ENCODE results near the gene RITA1. TPM values are rescaled to one million over a fixed set of nuclear protein-coding genes. Genes with fewer than 3 reads are reported as not detected.

The RITA1 gene
- total RNA-seq, 1 experiment from 2014 or later: 71.6 TPM

- ChIA-PET POLR2A (ENCODE audit: unreplicated experiment) (no interaction called here), CTCF (no interaction called here)
- DNase-seq (no peak), ATAC-seq (no peak)
- TF ChIP-seq EZH2phosphoT487 (IDR thresholded peaks at IDR 0.05; ENCODE audit: borderline replicate concordance, low read length) (no peak), CTCF (conservative IDR thresholded peaks at IDR 0.05; ENCODE audit: low read depth, low read length) (no peak), EZH2 (IDR thresholded peaks at IDR 0.05; ENCODE audit: low read length, unreplicated experiment) (no peak)
- Histone ChIP-seq H3K27me3 (ENCODE audit: low read length) (no peaks in the 10 kb centered on the region), H3K9ac (ENCODE audit: low read length) (no peak overlapping the region), H3K4me2 (ENCODE audit: low read length) (no peak overlapping the region), H3K4me3 (ENCODE audit: low read length) (no peak overlapping the region), H3K4me1 (ENCODE audit: insufficient read depth, low read length) (peaks cover 33% of the 10 kb centered on the region), H3F3A (ENCODE audit: low read length, unreplicated experiment) (peaks cover 12% of the 10 kb centered on the region), H3K27ac (ENCODE audit: low read length) (0 out of 2 replicates have a peak overlapping the region, but pooled peaks have one; percentile 96), H3K79me2 (ENCODE audit: low read length) (0 out of 2 replicates have a peak, but pooled peaks cover 10% of the 10 kb centered on the region), H3K9me2 (replicated peaks; ENCODE audit: low read length) (no peaks in the 10 kb centered on the region), H4K20me1 (ENCODE audit: low read length) (no peaks in the 10 kb centered on the region), H2AFZ (ENCODE audit: low read length) (no peak overlapping the region), H3K9me3 (ENCODE audit: low read length) (no peaks in the 10 kb centered on the region), H3K36me3 (ENCODE audit: low read depth, low read length) (no peaks in the 10 kb centered on the region; the same call in 1 of the 2 replicates)
- BruUV-seq (replicated peaks): no TSS peak
- intact Hi-C loops (cut with micrococcal nuclease): no loop called here
These were observed 52.2 kb downstream of the RITA1 start for GRCh38 chr12:113237748-113238147.

- Histone ChIP-seq H3K4me2 (ENCODE audit: low read length) (no peak overlapping the region), H3K27ac (ENCODE audit: low read length) (0 out of 2 replicates have a peak overlapping the region, but pooled peaks have one; percentile 96), H3K9me2 (replicated peaks; ENCODE audit: low read length) (no peaks in the 10 kb centered on the region), H3K9ac (ENCODE audit: low read length) (no peak overlapping the region), H3K4me1 (ENCODE audit: insufficient read depth, low read length) (peaks cover 39% of the 10 kb centered on the region), H2AFZ (ENCODE audit: low read length) (no peak overlapping the region), H3K9me3 (ENCODE audit: low read length) (no peaks in the 10 kb centered on the region), H3F3A (ENCODE audit: low read length, unreplicated experiment) (peaks cover 13% of the 10 kb centered on the region), H4K20me1 (ENCODE audit: low read length) (no peaks in the 10 kb centered on the region), H3K36me3 (ENCODE audit: low read depth, low read length) (no peaks in the 10 kb centered on the region; the same call in 1 of the 2 replicates), H3K79me2 (ENCODE audit: low read length) (0 out of 2 replicates have a peak, but pooled peaks cover 10% of the 10 kb centered on the region), H3K4me3 (ENCODE audit: low read length) (no peak overlapping the region), H3K27me3 (ENCODE audit: low read length) (no peaks in the 10 kb centered on the region)
- POLR2A ChIA-PET (ENCODE audit: unreplicated experiment): no interaction called here
- CTCF ChIA-PET: no interaction called here
- DNase-seq: no peak
- BruUV-seq (replicated peaks): no TSS peak
- TF ChIP-seq EZH2 (IDR thresholded peaks at IDR 0.05; ENCODE audit: low read length, unreplicated experiment) (no peak), EZH2phosphoT487 (IDR thresholded peaks at IDR 0.05; ENCODE audit: borderline replicate concordance, low read length) (no peak), CTCF (conservative IDR thresholded peaks at IDR 0.05; ENCODE audit: low read depth, low read length) (no peak)
- intact Hi-C loops (cut with micrococcal nuclease): no loop called here
- no peak for ATAC-seq
These were observed 52.8 kb downstream of the RITA1 start for GRCh38 chr12:113238309-113238708.

- Histone ChIP-seq H3K9me3 (ENCODE audit: low read length) (no peaks in the 10 kb centered on the region), H3F3A (ENCODE audit: low read length, unreplicated experiment) (peaks cover 13% of the 10 kb centered on the region), H3K4me1 (ENCODE audit: insufficient read depth, low read length) (peaks cover 47% of the 10 kb centered on the region), H4K20me1 (ENCODE audit: low read length) (no peaks in the 10 kb centered on the region), H3K27ac (ENCODE audit: low read length) (peak overlapping the region; percentile 96), H3K9me2 (replicated peaks; ENCODE audit: low read length) (no peaks in the 10 kb centered on the region), H2AFZ (ENCODE audit: low read length) (no peak overlapping the region), H3K4me3 (ENCODE audit: low read length) (no peak overlapping the region), H3K27me3 (ENCODE audit: low read length) (no peaks in the 10 kb centered on the region), H3K79me2 (ENCODE audit: low read length) (0 out of 2 replicates have a peak, but pooled peaks cover 10% of the 10 kb centered on the region), H3K4me2 (ENCODE audit: low read length) (0 out of 2 replicates have a peak overlapping the region, but pooled peaks have one; percentile 3), H3K9ac (ENCODE audit: low read length) (peak overlapping the region; percentile 87), H3K36me3 (ENCODE audit: low read depth, low read length) (no peaks in the 10 kb centered on the region)
- DNase-seq (peak; percentile 34), ATAC-seq (no peak)
- TF ChIP-seq EZH2phosphoT487 (IDR thresholded peaks at IDR 0.05; ENCODE audit: borderline replicate concordance, low read length) (no peak), CTCF (conservative IDR thresholded peaks at IDR 0.05; ENCODE audit: low read depth, low read length) (no peak), EZH2 (IDR thresholded peaks at IDR 0.05; ENCODE audit: low read length, unreplicated experiment) (no peak)
- ChIA-PET CTCF (interaction anchor here (1.1 kb wide), 1 partner anchor 247 kb away, joined by 3 read pairs; no protein-coding TSS in a partner anchor), POLR2A (ENCODE audit: unreplicated experiment) (interaction anchor here (0.7 kb wide), 1 partner anchor 54 kb away, joined by 3 read pairs; the partner anchor contains the start of gene DDX54)
- intact Hi-C loops (cut with micrococcal nuclease): no loop called here
- BruUV-seq (replicated peaks): no TSS peak
These were observed 53.8 kb downstream of the RITA1 start for GRCh38 chr12:113239288-113239771.

Data from PC-3 (cell line).